CD1c-positive myeloid dendritic cell (primary cell): ENCODE measurements around the gene SLC4A4.

ENCODE experiments used
- DNase-seq: peaks from one replicate; pipeline ENCODE4 v3.0.0-alpha.2; 2016; ENCODE audit errors: extremely low spot score

The SLC4A4 gene

GRCh38 chr4:71538528-71538927 lies 199.7 kb downstream of the SLC4A4 start:
- no peak for DNase-seq

GRCh38 chr4:71540749-71541269 lies 202.0 kb downstream of the SLC4A4 start:
- no peak for DNase-seq

- DNase-seq, result no peak
These were observed 202.7 kb downstream of the SLC4A4 start for GRCh38 chr4:71541541-71541940.

GRCh38 chr4:71545168-71545567 lies 206.3 kb downstream of the SLC4A4 start:
- no peak for DNase-seq

- no peak for DNase-seq
These were observed 210.8 kb downstream of the SLC4A4 start for GRCh38 chr4:71549516-71550160.

GRCh38 chr4:71550220-71551165 lies 211.7 kb downstream of the SLC4A4 start:
- no peak for DNase-seq

GRCh38 chr4:71553605-71554004 lies 214.8 kb downstream of the SLC4A4 start:
- no peak for DNase-seq

- DNase-seq, result no peak
These were observed 215.2 kb downstream of the SLC4A4 start for GRCh38 chr4:71554025-71554424.

GRCh38 chr4:71558248-71558647 lies 219.4 kb downstream of the SLC4A4 start:
- no peak for DNase-seq

- DNase-seq, result no peak
These were observed 221.2 kb downstream of the SLC4A4 start for GRCh38 chr4:71559957-71560571.

- DNase-seq, result no peak
These were observed 226.0 kb downstream of the SLC4A4 start for GRCh38 chr4:71564775-71565174.

- no peak for DNase-seq
These were observed 228.0 kb downstream of the SLC4A4 start for GRCh38 chr4:71566856-71567255.

GRCh38 chr4:71568131-71568530 lies 229.3 kb downstream of the SLC4A4 start:
- no peak for DNase-seq

- no peak for DNase-seq
These were observed 231.7 kb downstream of the SLC4A4 start for GRCh38 chr4:71570492-71570891.

GRCh38 chr4:71571346-71571745 lies 232.5 kb downstream of the SLC4A4 start:
- no peak for DNase-seq

- no peak for DNase-seq
These were observed 245.2 kb downstream of the SLC4A4 start for GRCh38 chr4:71583971-71584370.

GRCh38 chr4:71584585-71584984 lies 245.8 kb downstream of the SLC4A4 start:
- DNase-seq, result no peak

GRCh38 chr4:71586087-71586763 lies 247.4 kb downstream of the SLC4A4 start:
- DNase-seq, result no peak

- no peak for DNase-seq
These were observed 249.2 kb downstream of the SLC4A4 start for GRCh38 chr4:71587995-71588394.

- no peak for DNase-seq
These were observed 254.0 kb downstream of the SLC4A4 start for GRCh38 chr4:71592793-71593192.

- no peak for DNase-seq
These were observed 254.5 kb downstream of the SLC4A4 start for GRCh38 chr4:71593311-71593710.

- DNase-seq, result no peak
These were observed 256.8 kb downstream of the SLC4A4 start for GRCh38 chr4:71595576-71596108.
